OCI-LY1 (cell line): ENCODE results near the gene ENDOD1.

Experiments
- H2AFZ ChIP-seq: fragments of 200-600 bp; sonication (generic), shearing (Covaris generic); 2 replicates; pipeline ENCODE4 v1.6.0; 2014; ENCODE audit warnings: antibody characterized with exemption, mild to moderate bottlenecking, low read length
- H3F3A ChIP-seq: fragments of 200-600 bp; sonication (generic), shearing (Covaris generic); 2 replicates; pipeline ENCODE4 v1.6.0; 2014; ENCODE audit warnings: mild to moderate bottlenecking, antibody characterized with exemption, low read length, moderate library complexity; ENCODE audit not compliant: insufficient read depth
- H3K27ac ChIP-seq: fragments of 200-600 bp; sonication (generic); 2 replicates; pipeline ENCODE4 v1.5.1; 2014; ENCODE audit warnings: low read length, mixed run types, mild to moderate bottlenecking, low read depth; ENCODE audit not compliant: poor library complexity, severe bottlenecking
- H3K27me3 ChIP-seq: fragments of 200-600 bp; sonication (generic); 2 replicates; pipeline ENCODE4 v1.6.0; 2014; ENCODE audit warnings: antibody characterized with exemption, mild to moderate bottlenecking, low read length, moderate library complexity; ENCODE audit not compliant: insufficient read depth
- H3K36me3 ChIP-seq: fragments of 200-600 bp; sonication (generic); 2 replicates; pipeline ENCODE4 v1.6.1; 2014; ENCODE audit warnings: mild to moderate bottlenecking, antibody characterized with exemption, low read length, moderate library complexity, mixed read lengths; ENCODE audit not compliant: insufficient read depth
- H3K4me1 ChIP-seq: fragments of 200-600 bp; sonication (generic); 2 replicates; pipeline ENCODE4 v1.5.1; 2014; ENCODE audit warnings: mild to moderate bottlenecking, low read length, moderate library complexity; ENCODE audit not compliant: insufficient read depth, severe bottlenecking
- H3K4me2 ChIP-seq: fragments of 200-600 bp; sonication (generic), shearing (Covaris generic); 2 replicates; pipeline ENCODE4 v1.6.1; 2014; ENCODE audit warnings: low read length
- H3K4me3 ChIP-seq: fragments of 200-600 bp; sonication (generic); 2 replicates; pipeline ENCODE4 v1.5.1; 2014; ENCODE audit warnings: low read length, low read depth, mild to moderate bottlenecking, mixed read lengths; ENCODE audit not compliant: poor library complexity, severe bottlenecking
- H3K79me2 ChIP-seq: fragments of 200-600 bp; shearing (Covaris generic); 2 replicates; pipeline ENCODE4 v1.6.1; 2016; ENCODE audit warnings: mixed run types, low read length, mixed read lengths; ENCODE audit not compliant: insufficient read depth
- H3K9ac ChIP-seq: fragments of 200-600 bp; sonication (generic), shearing (Covaris generic); 2 replicates; pipeline ENCODE4 v1.6.1; 2014; ENCODE audit warnings: mild to moderate bottlenecking, low read length, mixed read lengths
- H3K9me2 ChIP-seq: fragments of 200-600 bp; sonication (generic), shearing (Covaris generic); 2 replicates; pipeline ENCODE4 v1.6.1; 2014; ENCODE audit warnings: low read depth, mild to moderate bottlenecking, low read length, mixed read lengths
- H3K9me3 ChIP-seq: fragments of 200-600 bp; shearing (Covaris generic); 2 replicates; pipeline ENCODE4 v1.6.1; 2014; ENCODE audit warnings: low read length, mixed read lengths
- H4K20me1 ChIP-seq: fragments of 200-600 bp; sonication (generic), shearing (Covaris generic); 2 replicates; pipeline ENCODE4 v1.6.0; 2016; ENCODE audit warnings: mild to moderate bottlenecking, low read length; ENCODE audit not compliant: insufficient read depth
- CTCF ChIP-seq: fragments of 200-600 bp; sonication (generic), shearing (Covaris generic); IDR thresholded peaks from 2 replicates; pipeline ENCODE4 v1.5.1; 2017; ENCODE audit warnings: mild to moderate bottlenecking, antibody characterized with exemption, low read length, moderate library complexity, mixed read lengths
- EZH2 ChIP-seq: fragments of 200-600 bp; sonication (generic), shearing (Covaris generic); IDR thresholded peaks from 2 replicates; pipeline ENCODE4 v1.8.0; 2017; ENCODE audit warnings: borderline replicate concordance, mixed run types, mild to moderate bottlenecking, antibody characterized with exemption, low read length, moderate library complexity, mixed read lengths

The ENDOD1 gene

GRCh38 chr11:95054356-95054755 lies 35.3 kb upstream of the ENDOD1 start:
- Histone ChIP-seq H3K9me3 (no peaks in the 10 kb centered on the region), H2AFZ (no peak overlapping the region), H3K9me2 (no peaks in the 10 kb centered on the region), H3K4me3 (no peak overlapping the region), H3K27me3 (no peaks in the 10 kb centered on the region), H3K4me1 (no peaks in the 10 kb centered on the region), H3K4me2 (no peak overlapping the region), H3F3A (no peaks in the 10 kb centered on the region), H3K79me2 (no peaks in the 10 kb centered on the region), H3K36me3 (no peaks in the 10 kb centered on the region), H3K9ac (no peak overlapping the region), H3K27ac (no peak overlapping the region), H4K20me1 (no peaks in the 10 kb centered on the region)
- TF ChIP-seq EZH2: no peak
- TF ChIP-seq CTCF: no peak

- TF ChIP-seq CTCF (no peak), EZH2 (no peak)
- H3K9ac ChIP-seq: no peak overlapping the region
- H3K4me1 ChIP-seq: no peaks in the 10 kb centered on the region
- no peak overlapping the region for H3K27ac ChIP-seq
- no peaks in the 10 kb centered on the region for H3K9me3 ChIP-seq
- no peaks in the 10 kb centered on the region for H4K20me1 ChIP-seq
- H3K4me3 ChIP-seq: no peak overlapping the region
- no peaks in the 10 kb centered on the region for H3F3A ChIP-seq
- H2AFZ ChIP-seq: no peak overlapping the region
- H3K9me2 ChIP-seq: no peaks in the 10 kb centered on the region
- no peak overlapping the region for H3K4me2 ChIP-seq
- no peaks in the 10 kb centered on the region for H3K79me2 ChIP-seq
- no peaks in the 10 kb centered on the region for H3K27me3 ChIP-seq
- no peaks in the 10 kb centered on the region for H3K36me3 ChIP-seq
Observed at GRCh38 chr11:95055283-95055897, 34.3 kb upstream of the ENDOD1 start.

- H3K4me2 ChIP-seq: no peak overlapping the region
- no peak for TF ChIP-seq EZH2
- H3K4me3 ChIP-seq: no peak overlapping the region
- H3K9me3 ChIP-seq: no peaks in the 10 kb centered on the region
- H4K20me1 ChIP-seq: no peaks in the 10 kb centered on the region
- H3K36me3 ChIP-seq: no peaks in the 10 kb centered on the region
- H3F3A ChIP-seq: no peaks in the 10 kb centered on the region
- no peaks in the 10 kb centered on the region for H3K27me3 ChIP-seq
- H3K9me2 ChIP-seq: no peaks in the 10 kb centered on the region
- no peak overlapping the region for H2AFZ ChIP-seq
- H3K27ac ChIP-seq: no peak overlapping the region
- no peak overlapping the region for H3K9ac ChIP-seq
- no peaks in the 10 kb centered on the region for H3K4me1 ChIP-seq
- H3K79me2 ChIP-seq: no peaks in the 10 kb centered on the region
Observed at GRCh38 chr11:95057959-95058358, 31.7 kb upstream of the ENDOD1 start.

- H3K4me1 ChIP-seq: no peaks in the 10 kb centered on the region
- no peaks in the 10 kb centered on the region for H3K27me3 ChIP-seq
- no peaks in the 10 kb centered on the region for H3K79me2 ChIP-seq
- no peaks in the 10 kb centered on the region for H3K36me3 ChIP-seq
- no peaks in the 10 kb centered on the region for H3F3A ChIP-seq
- TF ChIP-seq CTCF (no peak), EZH2 (no peak)
- no peak overlapping the region for H3K4me2 ChIP-seq
- no peak overlapping the region for H3K9ac ChIP-seq
- no peaks in the 10 kb centered on the region for H3K9me3 ChIP-seq
- no peak overlapping the region for H3K27ac ChIP-seq
- H2AFZ ChIP-seq: no peak overlapping the region
- H4K20me1 ChIP-seq: no peaks in the 10 kb centered on the region
- H3K4me3 ChIP-seq: no peak overlapping the region
- H3K9me2 ChIP-seq: no peaks in the 10 kb centered on the region
Observed at GRCh38 chr11:95058621-95059020, 31.0 kb upstream of the ENDOD1 start.
